ENCODE results near the gene IDE.

- no peak for TF ChIP-seq SNAI2 (CRISPR knock-in tag; IDR thresholded peaks at IDR 0.05)
- no peak for TF ChIP-seq TSHZ2 (CRISPR knock-in tag; IDR thresholded peaks at IDR 0.05)
Observed at GRCh38 chr10:92572362-92573090, 1.4 kb downstream of the IDE start.

All from SK-N-SH treated with all-trans-retinoic acid at 6 μM for 48 hours (cell line).